ENCODE measurements around the gene NF1.
"Not testable (repeated sequence)": the region's sequence is repeated elsewhere in the genome, so short reads cannot be mapped to it uniquely, and the experiment has no call there.

Gene NF1

DNA sequence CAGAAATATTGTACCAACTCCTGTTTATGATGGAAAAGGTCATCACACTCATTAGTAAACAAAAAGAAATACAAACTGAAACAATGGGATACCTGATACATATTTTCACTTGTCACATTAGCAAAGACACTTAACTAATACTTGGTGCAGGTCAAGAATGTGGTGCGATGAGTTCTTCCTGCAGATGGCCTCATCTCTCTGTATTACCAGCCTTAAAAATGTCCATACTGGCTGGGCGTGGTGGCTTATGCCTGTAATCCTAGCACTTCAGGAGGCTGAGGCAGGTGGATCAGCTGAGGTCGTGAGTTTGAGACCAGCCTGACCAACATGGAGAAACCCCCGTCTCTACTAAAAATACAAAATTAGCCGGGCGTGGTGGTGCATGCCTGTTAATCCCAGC lies 288.7 kb downstream of the NF1 start:
- in situ Hi-C loops (cut with MboI; ENCODE audit: low pct_unique_long_range_greater_than_20kb, low sequenced_read_pairs); DNase-seq: not testable (repeated sequence)

DNA sequence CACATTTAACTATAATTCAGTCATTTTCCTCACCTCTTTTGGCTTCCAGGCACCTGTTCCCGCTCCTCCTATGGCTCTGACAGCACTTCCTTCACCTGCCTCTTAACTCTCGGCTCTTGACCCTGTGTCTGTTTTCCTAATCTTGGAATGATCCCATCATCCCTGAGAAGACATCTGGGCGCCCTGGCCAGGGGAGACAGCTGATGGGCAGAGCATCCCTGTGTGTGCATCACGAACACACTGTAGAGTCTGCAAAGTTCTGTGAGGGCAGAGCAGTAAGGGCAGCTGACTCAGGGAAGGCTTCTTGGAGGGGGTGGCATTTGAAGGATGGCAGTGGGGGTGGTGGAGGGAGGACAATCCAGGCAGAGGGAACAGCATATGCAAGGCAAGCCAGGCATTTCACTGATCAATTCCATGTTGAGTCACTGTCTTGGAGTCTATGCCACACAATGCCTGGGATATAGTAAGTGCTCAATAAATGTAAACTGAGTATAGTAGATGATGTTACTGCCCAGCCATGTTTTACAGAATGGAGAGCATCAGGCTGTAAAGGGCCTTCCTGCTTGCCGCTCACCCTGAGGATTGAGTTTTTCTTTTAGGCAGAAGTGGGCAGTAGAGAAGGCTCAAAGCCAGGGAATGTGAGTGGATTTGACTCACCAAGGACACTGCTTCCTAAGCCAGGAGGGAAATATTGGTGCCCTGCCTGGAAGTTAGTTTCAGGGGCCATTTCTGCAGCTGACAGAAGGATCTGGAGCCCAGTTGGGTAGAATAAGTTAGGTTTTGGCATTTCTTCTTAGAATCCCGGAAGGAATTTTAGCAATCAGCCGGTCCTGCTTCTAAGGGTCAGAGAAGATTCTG lies 290.9 kb downstream of the NF1 start:
- DNase-seq, result no peak
- in situ Hi-C loops (cut with MboI; ENCODE audit: low pct_unique_long_range_greater_than_20kb, low sequenced_read_pairs), result no loop called here

DNA sequence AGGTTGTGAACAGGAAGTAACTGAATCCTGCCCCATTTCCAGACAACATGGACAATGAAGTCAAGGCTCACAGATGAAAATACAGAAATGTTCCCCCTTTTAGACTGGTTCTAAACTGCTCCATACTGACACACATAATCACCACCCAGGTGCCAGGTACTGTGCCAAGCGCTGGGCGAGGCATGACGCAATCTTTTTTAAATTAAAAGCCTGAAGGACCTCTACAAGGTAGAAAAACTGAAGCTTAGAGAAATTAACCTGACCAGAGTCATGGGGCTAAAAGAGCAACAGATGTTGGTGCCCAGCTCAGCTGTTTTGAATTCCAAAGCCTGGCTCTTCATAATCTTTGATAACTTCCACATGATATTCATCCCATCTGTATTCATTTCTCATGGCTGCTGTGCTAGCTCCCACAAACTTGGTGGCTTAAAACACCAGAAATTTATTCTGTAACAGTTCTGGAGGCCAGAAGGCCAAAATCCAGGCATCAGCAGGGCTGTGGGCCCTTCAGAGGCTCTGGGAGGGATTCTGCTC lies 291.8 kb downstream of the NF1 start:
- DNase-seq, result no peak
- in situ Hi-C loops (cut with MboI; ENCODE audit: low pct_unique_long_range_greater_than_20kb, low sequenced_read_pairs), result no loop called here

DNA sequence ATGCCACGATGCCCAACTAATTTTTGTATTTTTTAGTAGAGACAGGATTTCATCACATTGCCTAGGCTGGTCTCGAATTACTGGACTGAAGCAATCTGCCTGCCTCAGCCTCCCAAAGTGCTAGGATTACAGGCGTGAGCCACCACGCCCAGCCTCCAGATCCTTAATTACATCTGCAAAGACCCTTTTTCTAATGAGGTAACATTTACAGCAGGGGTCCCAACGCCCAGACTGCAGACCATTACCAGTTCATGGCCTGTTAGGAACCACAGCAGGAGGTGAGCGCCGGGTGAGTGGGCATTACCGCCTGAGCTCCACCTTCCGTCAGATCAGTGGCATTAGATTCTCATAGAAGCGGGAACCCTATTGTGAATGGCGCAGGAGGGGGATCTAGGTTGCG lies 292.7 kb downstream of the NF1 start:
- in situ Hi-C loops (cut with MboI; ENCODE audit: low pct_unique_long_range_greater_than_20kb, low sequenced_read_pairs), result no loop called here

DNA sequence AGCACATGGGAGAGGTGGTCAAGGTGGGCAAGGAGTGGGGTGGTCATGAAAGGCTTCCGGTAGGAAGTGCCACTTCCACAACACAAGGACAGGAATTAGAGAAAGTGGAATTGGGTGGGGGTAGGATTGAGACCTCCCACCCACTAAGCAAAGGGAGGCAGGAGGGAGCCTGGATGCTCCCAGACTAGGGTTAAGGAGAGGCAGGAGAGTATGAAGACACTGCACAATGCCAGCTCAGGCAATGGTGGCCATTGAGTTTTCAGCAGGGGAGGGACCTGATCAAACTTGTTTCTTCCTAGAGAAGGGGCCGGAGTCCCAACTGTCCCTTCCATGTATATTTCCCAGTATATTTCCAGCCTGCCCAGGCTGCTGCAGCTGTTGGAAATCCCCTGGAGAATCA lies 293.6 kb downstream of the NF1 start:
- in situ Hi-C loops (cut with MboI; ENCODE audit: low pct_unique_long_range_greater_than_20kb, low sequenced_read_pairs), result no loop called here
- DNase-seq, result no peak

More for the DNA sequence above, 292.7 kb downstream of the NF1 start:
- no peak for DNase-seq

DNA sequence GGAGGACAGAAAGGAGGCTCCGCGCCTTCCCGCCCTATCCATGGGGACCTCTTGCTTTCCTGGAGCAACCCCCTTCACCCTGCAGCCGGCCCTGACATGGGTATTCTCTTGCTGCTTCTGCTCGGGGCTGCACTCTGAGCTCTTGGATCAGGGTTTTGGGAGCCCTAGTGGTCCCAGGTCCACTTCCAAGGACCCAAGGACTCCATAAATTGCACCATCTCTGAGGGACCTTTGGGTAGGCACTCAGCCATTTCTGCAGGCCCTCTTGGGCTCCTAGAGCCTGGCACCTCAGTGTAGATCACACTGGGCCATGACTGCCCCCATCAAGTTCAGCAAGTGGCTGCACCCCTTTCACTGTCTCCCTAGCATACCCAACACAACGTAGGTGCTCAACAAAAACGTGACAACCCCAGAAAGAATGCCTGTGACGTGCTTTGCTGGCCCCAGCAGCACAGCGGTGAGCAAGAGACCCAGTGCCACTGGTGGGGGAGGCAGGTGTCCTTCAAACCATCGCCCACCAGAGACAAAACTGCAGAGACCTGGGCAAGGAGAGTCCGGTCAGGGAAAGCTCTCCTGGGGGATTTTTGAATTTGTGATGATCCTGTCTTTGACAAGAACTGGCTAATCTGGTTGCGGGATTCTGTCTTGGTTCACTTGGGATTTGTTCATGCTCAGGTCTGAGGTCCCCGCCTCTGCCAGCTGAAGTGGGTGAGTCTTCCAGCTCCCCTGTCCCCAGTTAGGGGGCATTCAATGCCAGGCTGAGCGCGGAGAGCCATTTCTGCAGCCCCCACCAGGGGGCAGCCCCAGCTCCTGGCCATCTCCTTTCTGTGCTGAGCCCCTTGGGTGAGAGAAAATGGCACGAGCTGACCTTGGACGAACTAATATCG lies 294.2 kb downstream of the NF1 start:
- peak; percentile 72 for DNase-seq

DNA sequence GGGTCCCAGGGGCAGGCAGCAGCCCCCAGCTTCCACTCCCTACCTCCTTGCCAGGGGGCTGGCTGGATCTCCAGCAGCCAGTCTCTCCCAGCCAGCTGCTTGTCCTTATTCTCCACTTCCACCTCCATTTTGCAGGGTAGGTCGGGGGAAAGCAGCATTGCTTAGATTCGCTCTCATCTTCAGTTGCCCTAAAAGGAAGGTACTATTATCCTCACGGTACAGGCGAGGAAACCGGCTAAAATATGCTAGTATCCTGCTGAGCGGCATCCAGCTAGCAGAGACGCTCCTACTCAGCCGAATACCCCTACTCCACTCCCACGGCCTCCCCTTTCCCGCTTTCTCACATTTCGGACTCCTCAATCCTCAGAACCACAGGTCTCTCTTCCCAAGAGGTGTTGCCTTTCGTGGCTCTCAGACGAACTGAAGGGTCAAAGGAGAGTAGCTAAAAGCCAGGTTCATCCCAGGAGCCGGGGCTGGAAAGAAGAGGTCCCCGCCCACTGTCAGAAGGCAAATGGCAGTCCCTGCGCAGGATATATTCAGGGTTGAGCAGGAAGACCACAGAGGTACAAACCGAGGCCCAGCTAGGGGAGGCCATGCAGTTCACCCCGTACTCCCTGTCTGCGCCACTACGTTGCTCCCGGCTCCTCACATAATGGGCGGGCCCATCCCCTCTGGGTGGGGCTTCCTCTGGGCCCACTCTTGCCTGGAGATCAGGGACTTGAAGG lies 295.0 kb downstream of the NF1 start:
- in situ Hi-C loops (cut with MboI; ENCODE audit: low pct_unique_long_range_greater_than_20kb, low sequenced_read_pairs), result no loop called here
- no peak for DNase-seq

More for the DNA sequence above, 294.2 kb downstream of the NF1 start:
- in situ Hi-C loops (cut with MboI; ENCODE audit: low pct_unique_long_range_greater_than_20kb, low sequenced_read_pairs), result no loop called here

DNA sequence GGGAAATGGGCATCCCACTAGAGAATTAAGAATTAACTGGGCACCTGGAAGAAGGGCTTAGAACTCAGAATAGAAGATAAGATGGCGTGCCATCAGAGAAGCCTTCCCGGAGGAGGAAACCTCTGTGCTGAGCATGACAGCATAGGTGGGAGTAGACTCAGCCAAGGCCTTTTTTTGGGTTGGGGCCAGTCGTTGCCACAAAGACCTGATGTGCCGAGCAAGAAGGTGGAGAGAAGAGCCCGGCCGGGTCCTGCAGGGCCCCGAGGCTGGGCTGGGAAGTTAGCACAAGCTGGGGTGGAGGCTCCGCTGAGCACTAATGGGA lies 295.6 kb downstream of the NF1 start:
- no peak for DNase-seq
- in situ Hi-C loops (cut with MboI; ENCODE audit: low pct_unique_long_range_greater_than_20kb, low sequenced_read_pairs), result no loop called here

DNA sequence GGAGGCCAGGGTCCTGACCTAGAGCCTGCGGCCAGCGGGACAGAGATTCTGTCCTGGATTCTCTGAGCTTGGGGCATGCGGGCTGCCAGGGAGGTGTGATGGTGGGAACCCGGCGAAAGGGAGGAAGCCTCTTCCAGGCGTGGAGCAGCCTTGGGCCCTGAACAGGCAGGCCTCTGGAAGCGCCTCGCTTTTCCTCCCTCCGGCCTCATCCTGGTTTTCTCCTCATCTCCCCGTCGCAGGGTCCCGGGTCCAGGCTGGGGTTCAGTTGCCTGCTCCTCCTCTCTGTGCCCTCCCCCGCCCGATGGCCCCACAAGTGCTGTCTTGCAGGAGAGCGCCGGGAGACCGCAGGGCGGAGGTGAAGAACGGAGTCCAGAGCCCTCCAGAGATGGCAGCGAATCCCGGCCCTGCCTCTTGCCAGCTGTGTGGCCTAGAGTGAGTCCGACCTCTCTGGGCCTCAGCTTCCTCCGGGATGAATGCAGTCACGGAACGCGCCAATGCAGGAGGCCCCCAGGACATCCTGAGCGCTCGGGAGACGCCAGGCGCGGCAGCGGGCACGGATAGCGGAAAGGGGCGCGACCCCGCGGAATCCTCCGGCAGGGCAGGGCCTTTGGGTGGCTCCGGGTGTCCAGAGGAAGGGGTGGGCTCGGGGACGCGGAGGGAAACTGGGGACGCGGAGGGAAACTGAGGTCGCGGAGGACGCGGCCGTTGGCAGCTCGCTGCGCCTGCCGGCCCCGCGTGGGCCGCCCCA lies 296.1 kb downstream of the NF1 start:
- no peak for DNase-seq
- in situ Hi-C loops (cut with MboI; ENCODE audit: low pct_unique_long_range_greater_than_20kb, low sequenced_read_pairs), result no loop called here

DNA sequence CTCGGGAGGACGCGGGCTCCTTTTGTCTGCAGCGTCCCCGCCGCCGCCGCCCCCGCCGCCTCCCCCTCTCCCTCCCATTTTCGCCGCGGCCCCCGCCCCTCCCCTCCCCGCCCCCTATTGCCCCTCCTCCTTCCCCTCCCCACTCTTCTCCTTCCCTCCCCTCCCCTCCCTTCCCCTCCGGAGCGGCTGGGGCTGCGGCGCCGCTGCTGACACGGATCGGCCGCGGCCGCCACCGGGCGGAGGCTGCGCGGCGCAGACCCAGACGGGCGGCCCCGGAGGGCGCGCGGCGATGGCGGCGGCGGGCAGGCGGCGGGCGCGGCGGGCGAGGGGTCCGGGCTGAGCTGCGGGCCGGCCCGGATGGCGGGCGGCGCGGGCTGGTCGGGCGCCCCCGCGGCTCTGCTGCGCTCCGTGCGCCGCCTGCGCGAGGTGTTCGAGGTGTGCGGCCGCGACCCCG lies 296.7 kb downstream of the NF1 start, which contains the start of gene RAB11FIP4:
Gene RAB11FIP4, plus strand, starts transcription at position 180 of the 454 bp plus-strand sequence. Its CDS starts 178 bp downstream, at position 358.
- in situ Hi-C loops (cut with MboI; ENCODE audit: low pct_unique_long_range_greater_than_20kb, low sequenced_read_pairs), result no loop called here

DNA sequence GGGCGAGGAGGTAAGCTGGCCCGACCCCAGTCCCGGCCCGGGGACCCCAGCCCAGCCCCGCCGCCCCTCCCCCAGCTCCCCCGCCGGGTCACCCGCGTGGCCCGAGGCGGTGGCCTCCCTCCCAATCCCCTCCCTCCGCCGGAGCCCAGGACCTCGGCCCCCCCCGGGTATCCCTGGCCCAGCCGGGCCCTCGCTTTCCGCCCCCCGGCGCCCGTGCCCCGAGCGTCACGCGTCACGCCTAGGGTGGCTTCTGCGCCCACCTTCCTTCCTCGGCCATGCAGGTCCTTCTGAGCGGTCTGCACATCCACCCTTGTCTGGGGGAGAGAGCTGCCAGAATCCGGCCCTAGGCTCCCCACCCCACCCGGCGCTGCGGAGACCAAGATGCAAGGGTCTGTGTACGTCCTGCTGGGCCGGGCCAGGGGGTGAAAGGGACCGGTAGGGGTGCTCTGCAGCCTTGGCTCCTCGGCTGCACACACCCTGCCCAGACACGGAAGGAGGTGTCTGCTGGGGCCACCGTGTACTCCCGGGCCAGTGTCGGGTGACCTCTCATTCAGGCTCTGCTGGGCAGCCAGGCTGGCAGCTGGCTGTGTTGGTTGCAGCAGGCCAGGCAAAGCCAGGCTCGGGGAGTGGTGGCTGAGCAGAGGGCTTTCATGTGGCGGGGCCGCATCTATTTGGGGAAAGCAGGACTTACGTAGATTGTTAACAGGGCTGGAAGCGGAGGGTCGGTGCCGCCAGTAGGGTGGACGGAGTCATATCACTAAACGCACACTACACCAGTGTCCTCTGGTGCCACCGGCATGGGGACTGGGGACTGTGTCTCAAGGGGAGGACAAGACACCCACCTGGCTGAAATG lies 297.5 kb downstream of the NF1 start:
- no peak for DNase-seq
- in situ Hi-C loops (cut with MboI; ENCODE audit: low pct_unique_long_range_greater_than_20kb, low sequenced_read_pairs), result no loop called here

More for the DNA sequence above, 296.7 kb downstream of the NF1 start, which contains the start of gene RAB11FIP4:
- no peak for DNase-seq

DNA sequence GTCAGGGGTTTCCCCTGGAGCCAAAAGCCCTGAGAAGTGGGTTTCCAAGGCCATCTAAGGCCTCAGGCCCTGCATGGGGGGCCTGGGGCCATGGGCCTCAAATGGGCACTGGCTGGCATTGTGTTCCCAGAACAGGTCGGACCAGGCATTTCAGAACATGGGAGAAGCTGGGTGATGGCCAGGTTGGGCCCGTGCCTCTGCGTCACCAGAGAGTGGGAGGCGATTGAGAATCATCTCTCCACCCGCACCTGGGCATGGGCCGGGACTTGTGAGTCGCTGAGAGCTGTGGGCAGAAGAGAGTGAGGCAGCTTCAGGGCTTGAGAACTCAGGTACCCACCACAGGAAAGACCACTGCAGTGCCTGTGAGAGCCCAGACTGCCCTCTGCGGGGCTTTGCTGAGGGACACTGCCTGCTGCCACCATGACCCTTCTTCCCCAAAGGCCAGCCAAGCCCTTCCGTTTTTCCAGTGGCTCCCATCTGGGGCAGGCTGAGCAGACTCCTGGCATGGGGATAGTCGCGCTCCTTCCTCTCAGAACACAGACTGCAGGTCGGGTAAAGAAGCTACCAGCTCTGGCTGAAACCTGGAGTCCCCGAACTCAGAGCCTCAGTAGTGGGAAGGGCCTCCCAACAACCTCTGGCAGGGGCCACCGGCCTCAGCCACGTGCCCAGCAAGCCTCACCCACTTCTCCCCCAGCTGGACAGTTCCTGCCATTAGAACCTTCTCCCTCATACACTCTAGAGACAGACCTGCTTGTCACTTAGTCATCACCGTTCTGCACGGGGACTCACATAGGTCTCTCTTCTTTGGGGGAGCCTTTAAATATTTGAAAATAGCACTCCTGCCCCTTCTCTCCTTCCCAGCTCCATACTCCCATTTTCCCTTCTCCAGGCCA lies 298.3 kb downstream of the NF1 start:
- in situ Hi-C loops (cut with MboI; ENCODE audit: low pct_unique_long_range_greater_than_20kb, low sequenced_read_pairs), result no loop called here
- DNase-seq, result no peak

DNA sequence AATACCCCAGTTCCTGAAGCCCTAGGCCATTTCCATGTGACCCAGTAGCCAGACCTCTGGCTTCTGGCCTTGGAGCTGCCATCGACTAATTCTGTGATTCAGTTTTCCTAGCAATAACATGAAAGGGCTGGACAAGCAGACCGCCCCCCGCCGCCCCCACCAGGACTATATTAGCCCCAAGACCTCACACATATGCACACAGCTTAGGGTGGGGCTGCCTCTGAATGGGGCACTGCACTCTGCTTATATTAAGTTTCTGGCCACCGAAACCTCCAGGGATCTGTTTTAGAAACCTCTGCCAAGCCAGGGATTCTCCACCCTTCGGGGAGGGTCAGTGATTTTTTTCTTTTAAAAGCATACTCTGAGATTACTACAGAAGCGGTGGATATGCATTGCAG lies 299.0 kb downstream of the NF1 start:
- in situ Hi-C loops (cut with MboI; ENCODE audit: low pct_unique_long_range_greater_than_20kb, low sequenced_read_pairs), result no loop called here
- no peak for DNase-seq

DNA sequence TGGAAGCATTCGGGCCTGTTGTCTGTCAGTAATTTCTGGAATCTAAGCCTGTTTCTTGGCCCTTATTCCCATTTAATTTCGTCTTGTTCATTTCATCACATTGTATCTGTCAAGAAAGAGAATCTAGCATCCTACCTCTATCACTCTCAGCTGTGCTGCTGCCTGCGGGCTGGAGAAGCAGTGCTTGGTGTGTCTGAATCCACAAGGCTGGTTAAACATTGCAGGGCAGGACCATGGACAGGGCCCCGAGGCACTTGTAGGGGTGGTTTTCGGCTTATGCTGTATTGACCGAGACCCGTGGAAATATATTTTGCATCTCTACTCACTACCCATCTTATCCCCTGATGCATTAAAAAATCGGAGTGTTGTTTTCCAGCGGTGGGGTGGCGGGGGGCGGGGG lies 299.8 kb downstream of the NF1 start:
- in situ Hi-C loops (cut with MboI; ENCODE audit: low pct_unique_long_range_greater_than_20kb, low sequenced_read_pairs), result no loop called here
- DNase-seq, result peak; percentile 75

DNA sequence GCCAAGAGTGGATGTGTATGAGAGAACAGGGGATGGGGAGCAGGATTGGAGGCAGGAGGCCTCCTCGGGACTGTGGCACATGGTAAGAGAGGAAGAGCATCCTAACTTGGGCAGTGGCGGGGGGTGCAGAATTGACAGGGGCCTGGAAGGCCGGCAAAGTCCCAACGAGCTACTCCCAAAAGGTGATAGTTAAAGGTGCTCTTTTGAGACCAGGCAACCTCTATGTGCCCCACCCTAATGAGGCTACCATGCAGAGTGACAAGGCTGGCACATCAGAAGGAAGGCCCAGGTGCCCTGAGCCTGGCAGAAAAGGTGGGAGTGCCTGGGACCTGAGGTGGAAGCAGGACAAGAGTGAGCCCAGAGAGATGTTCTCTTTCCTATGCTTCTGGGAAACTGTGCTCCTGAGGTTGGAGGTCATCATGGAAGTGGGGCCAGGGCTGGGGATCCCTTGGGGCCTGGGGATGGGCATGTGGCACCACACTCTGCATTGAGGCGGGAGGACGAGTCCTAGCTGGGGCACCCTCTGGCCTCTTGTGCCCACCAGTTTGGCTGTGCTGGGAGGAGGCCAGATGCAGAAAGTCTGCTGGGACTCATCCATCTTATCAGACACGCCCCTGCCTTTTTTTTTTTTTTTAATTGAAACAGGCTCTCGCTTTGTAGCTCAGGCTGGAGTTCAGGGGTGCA lies 302.6 kb downstream of the NF1 start:
- in situ Hi-C loops (cut with MboI; ENCODE audit: low pct_unique_long_range_greater_than_20kb, low sequenced_read_pairs), result no loop called here
- no peak for DNase-seq

All from KBM-7 (cell line).